NB4 (cell line): Measurements from ENCODE around the gene PREP.

ENCODE experiments used
- DNase-seq: peaks from one replicate; pipeline ENCODE4 v3.0.0; 2010; ENCODE audit warnings: low read depth
- H3K4me3 ChIP-seq: one replicate; pipeline ENCODE4 v1.5.1; 2011; ENCODE audit warnings: mild to moderate bottlenecking, low read depth, low read length, moderate library complexity
- MAX ChIP-seq: IDR thresholded peaks from 2 replicates; pipeline ENCODE4 v1.6.1; 2011; ENCODE audit warnings: low read depth, low read length
- MYC ChIP-seq: IDR thresholded peaks from 2 replicates; pipeline ENCODE4 v1.6.1; 2011; ENCODE audit warnings: low read depth, low read length
- POLR2A ChIP-seq: IDR thresholded peaks from 2 replicates; pipeline ENCODE4 v1.6.1; 2011; ENCODE audit warnings: mild to moderate bottlenecking; ENCODE audit not compliant: insufficient read length; ENCODE audit errors: extremely low read depth
- TF ChIP-seq, protein P1 (sequence below): IDR thresholded peaks from one replicate; pipeline ENCODE4 v1.5.1; 2012; ENCODE audit warnings: low read depth, low read length

PREP gene

DNA sequence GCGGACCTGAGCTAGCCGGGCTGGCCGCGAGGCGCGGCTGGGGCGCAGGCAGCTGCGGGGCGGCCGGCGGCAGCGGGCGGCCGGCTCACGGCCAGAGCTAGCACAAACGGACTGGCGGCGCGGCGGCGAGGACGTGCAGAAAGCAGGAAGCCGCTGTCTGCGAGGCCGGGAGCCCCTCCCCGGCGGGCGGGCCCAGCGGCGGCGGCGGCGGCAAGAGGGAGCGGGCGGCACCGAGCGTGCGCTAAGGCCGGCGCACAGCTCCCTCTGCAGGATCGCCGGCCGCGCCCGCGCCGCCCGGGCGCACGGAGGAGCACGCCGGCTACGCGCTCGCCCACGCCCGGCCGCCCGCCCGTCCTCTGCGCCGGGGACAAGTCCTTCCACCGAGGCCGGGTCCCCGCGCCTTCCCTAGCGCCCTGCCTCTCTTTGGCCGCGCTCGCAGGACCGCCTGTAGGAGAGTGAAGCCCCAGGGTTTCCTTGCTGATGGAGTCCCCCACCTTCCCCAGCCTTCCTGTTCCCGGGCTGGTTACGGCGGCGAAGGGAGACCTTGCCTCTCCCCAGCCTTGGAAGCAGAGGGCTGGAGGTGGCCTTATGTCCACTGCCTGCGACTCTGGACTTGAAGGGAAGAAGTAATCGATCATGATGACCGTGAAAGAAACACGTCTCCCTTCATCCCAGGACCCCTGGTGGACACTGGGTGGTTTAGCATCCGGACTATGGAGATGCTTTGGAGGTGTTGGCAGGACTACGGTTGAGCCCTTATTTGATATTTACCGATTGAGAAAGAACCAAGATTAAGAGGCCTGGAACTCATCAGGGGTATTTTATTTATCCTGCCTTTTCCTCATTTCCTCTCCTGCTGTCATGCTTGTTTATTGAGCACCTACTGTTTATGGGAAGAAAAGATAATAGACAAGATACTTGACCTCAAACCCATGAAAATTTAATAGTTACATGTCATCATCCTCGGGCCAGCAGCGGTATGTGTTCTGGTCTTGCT lies at the start of gene PREP:
TSS of gene PREP (minus strand) at position 144 of the 997 bp plus-strand sequence. CDS start 191 bp downstream, outside the sequence.
- peak; percentile 95 for DNase-seq
- peak within 1 kb of the TSS; percentile 86 for H3K4me3 ChIP-seq
- TF ChIP-seq MAX (peak; percentile 9; the same call in 1 of the 2 replicates), MYC (peak; percentile 38; the same call in 1 of the 2 replicates), POLR2A (peak; percentile 70)
- TF ChIP-seq, protein P1, sequence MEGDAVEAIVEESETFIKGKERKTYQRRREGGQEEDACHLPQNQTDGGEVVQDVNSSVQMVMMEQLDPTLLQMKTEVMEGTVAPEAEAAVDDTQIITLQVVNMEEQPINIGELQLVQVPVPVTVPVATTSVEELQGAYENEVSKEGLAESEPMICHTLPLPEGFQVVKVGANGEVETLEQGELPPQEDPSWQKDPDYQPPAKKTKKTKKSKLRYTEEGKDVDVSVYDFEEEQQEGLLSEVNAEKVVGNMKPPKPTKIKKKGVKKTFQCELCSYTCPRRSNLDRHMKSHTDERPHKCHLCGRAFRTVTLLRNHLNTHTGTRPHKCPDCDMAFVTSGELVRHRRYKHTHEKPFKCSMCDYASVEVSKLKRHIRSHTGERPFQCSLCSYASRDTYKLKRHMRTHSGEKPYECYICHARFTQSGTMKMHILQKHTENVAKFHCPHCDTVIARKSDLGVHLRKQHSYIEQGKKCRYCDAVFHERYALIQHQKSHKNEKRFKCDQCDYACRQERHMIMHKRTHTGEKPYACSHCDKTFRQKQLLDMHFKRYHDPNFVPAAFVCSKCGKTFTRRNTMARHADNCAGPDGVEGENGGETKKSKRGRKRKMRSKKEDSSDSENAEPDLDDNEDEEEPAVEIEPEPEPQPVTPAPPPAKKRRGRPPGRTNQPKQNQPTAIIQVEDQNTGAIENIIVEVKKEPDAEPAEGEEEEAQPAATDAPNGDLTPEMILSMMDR, result peak; percentile 77

DNA sequence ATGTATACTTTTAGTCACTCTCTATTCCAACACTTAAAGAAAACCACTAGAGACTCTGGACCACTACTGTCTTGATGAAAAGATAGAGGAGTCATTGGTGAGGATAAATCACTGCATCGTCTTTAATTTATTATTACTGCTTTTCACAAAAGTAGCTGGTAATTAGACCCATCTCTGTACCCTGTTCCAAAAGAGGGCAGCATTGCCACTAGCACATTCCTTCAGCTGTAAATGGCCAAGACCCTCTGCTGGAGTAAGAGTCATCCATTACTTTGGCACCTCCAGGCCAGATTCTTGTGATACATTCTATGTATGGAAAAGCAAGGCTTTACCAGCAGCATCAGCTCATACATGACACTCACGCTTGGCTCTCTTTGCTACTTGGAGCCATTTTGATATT lies 49.5 kb upstream of the PREP start:
- DNase-seq, result no peak
- TF ChIP-seq MAX (no peak), MYC (no peak), POLR2A (no peak)
- TF ChIP-seq, protein P1, result no peak
- no peak overlapping the region for H3K4me3 ChIP-seq

DNA sequence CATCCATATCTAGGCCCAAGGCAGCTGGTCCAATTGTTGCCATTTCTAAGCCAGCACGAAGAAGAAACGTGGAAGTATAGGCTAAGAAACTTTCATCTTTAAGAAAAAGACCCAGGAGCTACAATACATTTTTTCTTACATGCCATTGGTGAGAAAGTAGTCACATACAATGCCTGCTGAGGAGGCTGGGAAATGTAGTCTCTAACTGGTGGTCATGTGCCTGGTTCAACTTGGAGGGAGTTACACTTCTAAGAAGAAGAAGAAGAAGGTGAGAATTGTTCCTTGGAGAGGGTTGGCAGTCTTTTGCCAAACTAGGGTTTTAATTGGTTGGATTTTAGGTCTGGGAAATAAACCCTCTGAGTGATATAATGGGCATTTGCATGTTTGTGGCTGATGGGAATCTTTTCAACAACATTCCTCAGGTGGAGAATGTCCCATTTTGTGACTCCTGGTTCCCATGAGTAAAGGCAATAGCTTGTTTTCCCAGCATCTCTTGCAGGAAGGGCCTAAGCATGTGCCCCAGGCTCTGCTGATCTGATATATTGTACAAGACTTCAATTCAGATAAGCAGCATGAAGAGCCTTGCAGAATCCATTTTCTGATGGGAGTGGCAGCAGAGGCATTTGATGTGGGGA lies 47.0 kb upstream of the PREP start:
- H3K4me3 ChIP-seq, result no peak overlapping the region
- no peak for TF ChIP-seq MAX
- TF ChIP-seq, protein P1, result no peak
- TF ChIP-seq MYC, result no peak
- no peak for TF ChIP-seq POLR2A
- no peak for DNase-seq

DNA sequence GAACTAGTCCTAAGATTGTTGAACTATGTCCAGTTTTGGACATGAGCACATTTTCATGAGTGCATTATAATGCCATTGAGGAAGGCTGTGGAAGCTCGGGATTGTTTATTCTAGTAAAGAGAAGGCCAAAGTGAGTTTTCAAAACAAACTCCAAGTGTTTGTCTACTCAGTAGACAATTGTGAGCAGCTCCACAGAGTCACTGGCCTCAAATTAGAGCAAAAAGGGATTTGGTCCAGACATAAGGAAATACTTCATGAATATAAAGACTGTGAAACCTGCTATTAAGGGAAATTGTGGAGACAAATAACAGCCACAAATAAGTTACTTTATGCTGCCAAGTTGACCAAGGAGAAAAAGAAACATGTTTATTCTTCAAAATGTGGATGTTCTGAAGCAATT lies 42.6 kb upstream of the PREP start:
- DNase-seq, result no peak
- H3K4me3 ChIP-seq, result no peak overlapping the region
- no peak for TF ChIP-seq MAX
- no peak for TF ChIP-seq MYC
- TF ChIP-seq, protein P1, result no peak
- no peak for TF ChIP-seq POLR2A

- no peak for DNase-seq
- no peak overlapping the region for H3K4me3 ChIP-seq
- no peak for TF ChIP-seq POLR2A
- TF ChIP-seq, protein P1, result no peak
- TF ChIP-seq MAX, result no peak
- TF ChIP-seq MYC, result no peak
Measured at GRCh38 chr6:105443941-105444340, 41.1 kb upstream of the PREP start.
